Fibroblast of skin of scalp (primary cell): ENCODE measurements around the gene CELA2B. TPM values are rescaled to one million over a fixed set of nuclear protein-coding genes. Genes with fewer than 3 reads are reported as not detected.
"Not testable (repeated sequence)": the region's sequence is repeated elsewhere in the genome, so short reads cannot be mapped to it uniquely, and the experiment has no call there.

ENCODE experiments used
- DNase-seq: peaks from one replicate; pipeline ENCODE4 v3.0.0-alpha.2; 2013
- polyA plus RNA-seq, 2 experiments: library from polyadenylated mRNA; unstranded; fragments of 120-200 nt; gene quantifications; one replicate each; pipeline ENCODE4 v1.2.1, GENCODE V29; 2013; ENCODE audit not compliant: insufficient read length in 2 of 2

The CELA2B gene
- not detected for polyA plus RNA-seq (2013, experiment 1 of 2; ENCODE audit: insufficient read length)
- not detected for polyA plus RNA-seq (2013, experiment 2 of 2; ENCODE audit: insufficient read length)

GRCh38 chr1:15475752-15476314 is at the start of gene CELA2B:
Gene CELA2B (plus strand): TSS chr1:15476104. CDS start chr1:15476126, 22 bp downstream.
- DNase-seq, result no peak

- DNase-seq, result peak; percentile 37
These were observed 49.2 kb upstream of the CELA2B start for GRCh38 chr1:15426492-15427279.

- DNase-seq, result no peak
These were observed 48.6 kb upstream of the CELA2B start for GRCh38 chr1:15427280-15427666.

- not testable (repeated sequence) for DNase-seq
These were observed 47.7 kb upstream of the CELA2B start for GRCh38 chr1:15428252-15428651.

GRCh38 chr1:15428815-15429435 is 47.0 kb upstream of the CELA2B start:
- no peak for DNase-seq

GRCh38 chr1:15429701-15430149 is 46.2 kb upstream of the CELA2B start:
- DNase-seq, result no peak

GRCh38 chr1:15430787-15431570 is 44.9 kb upstream of the CELA2B start:
- DNase-seq, result peak; percentile 43

GRCh38 chr1:15431571-15431948 is 44.3 kb upstream of the CELA2B start:
- DNase-seq, result no peak

- DNase-seq, result no peak
These were observed 43.6 kb upstream of the CELA2B start for GRCh38 chr1:15432324-15432723.

- DNase-seq, result no peak
These were observed 42.4 kb upstream of the CELA2B start for GRCh38 chr1:15433471-15433870.

GRCh38 chr1:15434739-15435138 is 41.2 kb upstream of the CELA2B start:
- DNase-seq, result not testable (repeated sequence)

GRCh38 chr1:15435239-15436077 is 40.4 kb upstream of the CELA2B start:
- no peak for DNase-seq

GRCh38 chr1:15436881-15437442 is 38.9 kb upstream of the CELA2B start:
- no peak for DNase-seq

GRCh38 chr1:15439325-15439724 is 36.6 kb upstream of the CELA2B start:
- no peak for DNase-seq

GRCh38 chr1:15440357-15440756 is 35.5 kb upstream of the CELA2B start:
- no peak for DNase-seq

GRCh38 chr1:15441247-15441646 is 34.7 kb upstream of the CELA2B start:
- no peak for DNase-seq

GRCh38 chr1:15442119-15442518 is 33.8 kb upstream of the CELA2B start:
- no peak for DNase-seq

- DNase-seq, result no peak
These were observed 33.1 kb upstream of the CELA2B start for GRCh38 chr1:15442759-15443158.

GRCh38 chr1:15443281-15443680 is 32.6 kb upstream of the CELA2B start:
- DNase-seq, result no peak

- DNase-seq, result no peak
These were observed 31.2 kb upstream of the CELA2B start for GRCh38 chr1:15444468-15445389.
